Nucleus accumbens (tissue), 56 donors: ENCODE data around the gene SCYL1.

Source experiments
- DNase-seq, 56 donors: peaks; one replicate each; lab custom pipeline; 2025; lab: John Stamatoyannopoulos, UW

Gene SCYL1

GRCh38 chr11:65577756-65578109 is 52.9 kb downstream of the SCYL1 start:
- DNase-seq: no peak

- DNase-seq: no peak
These were observed 53.3 kb downstream of the SCYL1 start for GRCh38 chr11:65578134-65578533.

GRCh38 chr11:65578667-65579066 is 53.8 kb downstream of the SCYL1 start:
- no peak for DNase-seq

- no peak for DNase-seq
These were observed 54.4 kb downstream of the SCYL1 start for GRCh38 chr11:65579291-65579690.

GRCh38 chr11:65580031-65580692 is 55.3 kb downstream of the SCYL1 start:
- DNase-seq: no peak

- no peak for DNase-seq
These were observed 55.9 kb downstream of the SCYL1 start for GRCh38 chr11:65580756-65581155.

GRCh38 chr11:65581928-65582327 is 57.0 kb downstream of the SCYL1 start:
- no peak for DNase-seq

GRCh38 chr11:65583589-65583988 is 58.7 kb downstream of the SCYL1 start:
- no peak for DNase-seq

GRCh38 chr11:65584106-65584505 is 59.2 kb downstream of the SCYL1 start:
- DNase-seq: no peak

- peak in 21 of 56 donors; percentile 15 to 76 (median 46) for DNase-seq
These were observed 59.9 kb downstream of the SCYL1 start for GRCh38 chr11:65584723-65585171.

GRCh38 chr11:65585396-65586246 is 60.7 kb downstream of the SCYL1 start:
- no peak for DNase-seq

- no peak for DNase-seq
These were observed 61.4 kb downstream of the SCYL1 start for GRCh38 chr11:65586247-65586630.

- DNase-seq: no peak
These were observed 61.8 kb downstream of the SCYL1 start for GRCh38 chr11:65586676-65587075.
